ENCODE data around the gene DBF4B. TPM values are rescaled to one million over a fixed set of nuclear protein-coding genes. Genes with fewer than 3 reads are reported as not detected.

Gene DBF4B
- total and polyA plus RNA-seq, 4 donors = 0.44 to 4.5 (median 1.0) TPM

DNA sequence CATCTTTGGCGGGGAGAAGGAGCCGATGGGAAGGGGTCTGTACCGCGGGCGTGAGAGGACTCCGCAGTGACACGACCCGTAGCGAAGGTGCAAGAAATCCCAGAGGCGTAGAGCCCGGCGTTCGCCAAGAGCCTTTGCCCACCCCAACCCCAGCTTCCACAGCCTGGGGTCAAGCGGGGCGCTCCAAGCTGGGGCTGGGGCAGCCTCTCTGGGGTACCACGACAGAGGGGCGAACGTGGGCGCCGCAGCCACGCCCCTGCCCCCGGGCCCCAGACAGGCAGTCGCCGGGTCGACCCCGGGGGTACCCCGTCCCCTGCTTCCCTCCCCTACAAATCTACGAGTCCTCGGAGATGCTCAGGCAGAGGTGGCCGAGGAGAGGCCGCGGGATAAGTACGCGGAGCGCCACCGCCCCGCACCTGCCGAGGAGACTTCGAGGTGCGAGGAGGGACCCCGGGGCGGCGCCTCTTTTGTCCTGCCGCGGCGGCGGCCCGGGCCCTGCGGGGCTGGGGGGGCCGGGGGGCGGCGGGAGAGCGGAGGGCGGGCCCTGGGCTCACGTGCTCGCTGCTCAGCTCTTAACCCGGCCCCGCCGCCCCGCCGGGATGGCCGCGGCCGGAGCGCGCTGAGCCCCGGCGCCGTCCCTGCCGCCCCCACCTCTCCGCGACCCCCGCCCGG, 50.1 kb downstream of the DBF4B start, which contains the start of gene ADAM11:
ADAM11 (plus strand) TSS at position 575 of the 672 bp plus-strand sequence. CDS start 212 bp downstream, outside the sequence.
- Histone ChIP-seq H3K27me3 (ENCODE audit: control insufficient read depth in 4 of 4, insufficient read depth in 4 of 4, low read length in 3 of 4) (peaks cover 0 to 7% (median 2%) of the 10 kb centered on the region in 4 donors), H3K9ac (ENCODE audit: low read depth in 1 of 2, low read length in 2 of 2) (no peak within 1 kb of the TSS), H3K36me3 (ENCODE audit: control insufficient read depth in 4 of 4, insufficient read depth in 3 of 4, low read depth in 1 of 4, low read length in 3 of 4) (no peaks in the 10 kb centered on the region), H3K9me3 (ENCODE audit: control insufficient read depth in 4 of 4, low read length in 3 of 4) (no peaks in the 10 kb centered on the region), H3K4me1 (ENCODE audit: control insufficient read depth in 4 of 4, insufficient read depth in 4 of 4, low read length in 3 of 4) (peaks cover 3 to 10% (median 4%) of the 10 kb centered on the region in 4 donors), H3K4me3 (ENCODE audit: low read depth in 1 of 3, low read length in 3 of 3) (peak within 1 kb of the TSS in 1 of 3 donors; percentile 59), H3K27ac (ENCODE audit: low read depth in 1 of 2, low read length in 2 of 2) (no peak within 1 kb of the TSS)
- no peak for DNase-seq (ENCODE audit: low spot score)
- 6% methylated on average over 74 of the region's 74 CpGs for WGBS
- TF ChIP-seq, protein P1, sequence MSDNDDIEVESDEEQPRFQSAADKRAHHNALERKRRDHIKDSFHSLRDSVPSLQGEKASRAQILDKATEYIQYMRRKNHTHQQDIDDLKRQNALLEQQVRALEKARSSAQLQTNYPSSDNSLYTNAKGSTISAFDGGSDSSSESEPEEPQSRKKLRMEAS (IDR thresholded peaks at IDR 0.05) = no peak
- TF ChIP-seq HNF4A (conservative IDR thresholded peaks at IDR 0.05) = no peak
- no peak for TF ChIP-seq RXRA (IDR thresholded peaks at IDR 0.05)
- TF ChIP-seq RAD21 (IDR thresholded peaks at IDR 0.05) = no peak
- no peak for TF ChIP-seq SP1 (IDR thresholded peaks at IDR 0.05)
- TF ChIP-seq, protein P2, sequence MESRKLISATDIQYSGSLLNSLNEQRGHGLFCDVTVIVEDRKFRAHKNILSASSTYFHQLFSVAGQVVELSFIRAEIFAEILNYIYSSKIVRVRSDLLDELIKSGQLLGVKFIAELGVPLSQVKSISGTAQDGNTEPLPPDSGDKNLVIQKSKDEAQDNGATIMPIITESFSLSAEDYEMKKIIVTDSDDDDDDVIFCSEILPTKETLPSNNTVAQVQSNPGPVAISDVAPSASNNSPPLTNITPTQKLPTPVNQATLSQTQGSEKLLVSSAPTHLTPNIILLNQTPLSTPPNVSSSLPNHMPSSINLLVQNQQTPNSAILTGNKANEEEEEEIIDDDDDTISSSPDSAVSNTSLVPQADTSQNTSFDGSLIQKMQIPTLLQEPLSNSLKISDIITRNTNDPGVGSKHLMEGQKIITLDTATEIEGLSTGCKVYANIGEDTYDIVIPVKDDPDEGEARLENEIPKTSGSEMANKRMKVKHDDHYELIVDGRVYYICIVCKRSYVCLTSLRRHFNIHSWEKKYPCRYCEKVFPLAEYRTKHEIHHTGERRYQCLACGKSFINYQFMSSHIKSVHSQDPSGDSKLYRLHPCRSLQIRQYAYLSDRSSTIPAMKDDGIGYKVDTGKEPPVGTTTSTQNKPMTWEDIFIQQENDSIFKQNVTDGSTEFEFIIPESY (IDR thresholded peaks at IDR 0.05) = no peak
- no peak for TF ChIP-seq JUND (IDR thresholded peaks at IDR 0.05)
- TF ChIP-seq GABPA (IDR thresholded peaks at IDR 0.05 in 1 of 2, conservative IDR thresholded peaks at IDR 0.05 in 1 of 2) = no peak
- TF ChIP-seq NR2F2 (IDR thresholded peaks at IDR 0.05) = no peak
- TF ChIP-seq, protein P3, sequence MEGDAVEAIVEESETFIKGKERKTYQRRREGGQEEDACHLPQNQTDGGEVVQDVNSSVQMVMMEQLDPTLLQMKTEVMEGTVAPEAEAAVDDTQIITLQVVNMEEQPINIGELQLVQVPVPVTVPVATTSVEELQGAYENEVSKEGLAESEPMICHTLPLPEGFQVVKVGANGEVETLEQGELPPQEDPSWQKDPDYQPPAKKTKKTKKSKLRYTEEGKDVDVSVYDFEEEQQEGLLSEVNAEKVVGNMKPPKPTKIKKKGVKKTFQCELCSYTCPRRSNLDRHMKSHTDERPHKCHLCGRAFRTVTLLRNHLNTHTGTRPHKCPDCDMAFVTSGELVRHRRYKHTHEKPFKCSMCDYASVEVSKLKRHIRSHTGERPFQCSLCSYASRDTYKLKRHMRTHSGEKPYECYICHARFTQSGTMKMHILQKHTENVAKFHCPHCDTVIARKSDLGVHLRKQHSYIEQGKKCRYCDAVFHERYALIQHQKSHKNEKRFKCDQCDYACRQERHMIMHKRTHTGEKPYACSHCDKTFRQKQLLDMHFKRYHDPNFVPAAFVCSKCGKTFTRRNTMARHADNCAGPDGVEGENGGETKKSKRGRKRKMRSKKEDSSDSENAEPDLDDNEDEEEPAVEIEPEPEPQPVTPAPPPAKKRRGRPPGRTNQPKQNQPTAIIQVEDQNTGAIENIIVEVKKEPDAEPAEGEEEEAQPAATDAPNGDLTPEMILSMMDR (IDR thresholded peaks at IDR 0.05; ENCODE audit: low read depth, low read length, missing input control) = no peak
- TF ChIP-seq, protein P4, sequence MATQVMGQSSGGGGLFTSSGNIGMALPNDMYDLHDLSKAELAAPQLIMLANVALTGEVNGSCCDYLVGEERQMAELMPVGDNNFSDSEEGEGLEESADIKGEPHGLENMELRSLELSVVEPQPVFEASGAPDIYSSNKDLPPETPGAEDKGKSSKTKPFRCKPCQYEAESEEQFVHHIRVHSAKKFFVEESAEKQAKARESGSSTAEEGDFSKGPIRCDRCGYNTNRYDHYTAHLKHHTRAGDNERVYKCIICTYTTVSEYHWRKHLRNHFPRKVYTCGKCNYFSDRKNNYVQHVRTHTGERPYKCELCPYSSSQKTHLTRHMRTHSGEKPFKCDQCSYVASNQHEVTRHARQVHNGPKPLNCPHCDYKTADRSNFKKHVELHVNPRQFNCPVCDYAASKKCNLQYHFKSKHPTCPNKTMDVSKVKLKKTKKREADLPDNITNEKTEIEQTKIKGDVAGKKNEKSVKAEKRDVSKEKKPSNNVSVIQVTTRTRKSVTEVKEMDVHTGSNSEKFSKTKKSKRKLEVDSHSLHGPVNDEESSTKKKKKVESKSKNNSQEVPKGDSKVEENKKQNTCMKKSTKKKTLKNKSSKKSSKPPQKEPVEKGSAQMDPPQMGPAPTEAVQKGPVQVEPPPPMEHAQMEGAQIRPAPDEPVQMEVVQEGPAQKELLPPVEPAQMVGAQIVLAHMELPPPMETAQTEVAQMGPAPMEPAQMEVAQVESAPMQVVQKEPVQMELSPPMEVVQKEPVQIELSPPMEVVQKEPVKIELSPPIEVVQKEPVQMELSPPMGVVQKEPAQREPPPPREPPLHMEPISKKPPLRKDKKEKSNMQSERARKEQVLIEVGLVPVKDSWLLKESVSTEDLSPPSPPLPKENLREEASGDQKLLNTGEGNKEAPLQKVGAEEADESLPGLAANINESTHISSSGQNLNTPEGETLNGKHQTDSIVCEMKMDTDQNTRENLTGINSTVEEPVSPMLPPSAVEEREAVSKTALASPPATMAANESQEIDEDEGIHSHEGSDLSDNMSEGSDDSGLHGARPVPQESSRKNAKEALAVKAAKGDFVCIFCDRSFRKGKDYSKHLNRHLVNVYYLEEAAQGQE (IDR thresholded peaks at IDR 0.05) = no peak

DNA sequence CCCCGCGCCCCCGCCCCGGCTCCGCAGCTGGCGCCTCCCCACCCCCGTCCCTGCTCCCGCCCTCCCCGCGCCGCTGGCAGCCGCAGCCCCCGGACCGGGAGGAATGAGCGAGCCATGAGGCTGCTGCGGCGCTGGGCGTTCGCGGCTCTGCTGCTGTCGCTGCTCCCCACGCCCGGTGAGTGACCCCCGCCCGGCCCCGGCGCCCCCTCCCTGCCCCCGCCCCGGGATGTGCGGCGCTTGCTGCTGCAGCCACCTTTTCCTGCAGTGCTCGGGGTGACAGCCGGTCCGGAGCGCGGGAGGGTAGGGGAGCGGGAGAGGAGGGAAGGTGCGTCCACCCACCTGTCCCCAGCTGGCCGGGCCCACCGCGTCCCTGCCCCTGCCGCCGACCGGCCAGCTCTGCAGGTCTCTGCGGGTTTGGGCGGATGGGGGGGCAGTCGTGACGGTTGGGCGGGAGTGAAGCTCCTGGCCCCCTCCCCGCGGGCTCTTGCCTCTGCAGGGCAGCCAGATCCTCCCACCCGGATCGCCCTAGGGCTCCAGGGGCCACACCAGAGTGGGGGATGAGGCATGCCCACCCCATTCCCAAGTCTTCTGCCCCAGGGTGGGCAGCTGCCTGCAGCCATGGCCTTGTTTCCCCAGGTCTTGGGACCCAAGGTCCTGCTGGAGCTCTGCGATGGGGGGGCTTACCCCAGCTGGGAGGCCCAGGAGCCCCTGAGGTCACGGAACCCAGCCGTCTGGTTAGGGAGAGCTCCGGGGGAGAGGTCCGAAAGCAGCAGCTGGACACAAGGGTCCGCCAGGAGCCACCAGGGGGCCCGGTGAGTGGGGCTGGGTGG, 50.8 kb downstream of the DBF4B start:
- peaks cover 0 to 7% (median 2%) of the 10 kb centered on the region in 4 donors for H3K27me3 ChIP-seq (ENCODE audit: control insufficient read depth in 4 of 4, insufficient read depth in 4 of 4, low read length in 3 of 4)
- no peak overlapping the region for H3K9ac ChIP-seq (ENCODE audit: low read depth in 1 of 2, low read length in 2 of 2)
- DNase-seq (ENCODE audit: low spot score) = peak; percentile 31
- TF ChIP-seq SP1 (IDR thresholded peaks at IDR 0.05) (no peak), RAD21 (IDR thresholded peaks at IDR 0.05) (no peak), EGR1 (IDR thresholded peaks at IDR 0.05; ENCODE audit: low read depth in 2 of 2) (no peak), JUND (IDR thresholded peaks at IDR 0.05) (no peak), HNF4G (IDR thresholded peaks at IDR 0.05) (no peak), RXRA (IDR thresholded peaks at IDR 0.05) (no peak), YY1 (IDR thresholded peaks at IDR 0.05) (no peak), FOXA2 (IDR thresholded peaks at IDR 0.05) (no peak), NR2F2 (IDR thresholded peaks at IDR 0.05) (no peak), GABPA (IDR thresholded peaks at IDR 0.05 in 1 of 2, conservative IDR thresholded peaks at IDR 0.05 in 1 of 2) (no peak), HNF4A (conservative IDR thresholded peaks at IDR 0.05) (no peak)
- TF ChIP-seq, protein P3 (IDR thresholded peaks at IDR 0.05; ENCODE audit: low read depth, low read length, missing input control) = no peak
- TF ChIP-seq, protein P1 (IDR thresholded peaks at IDR 0.05) = no peak
- TF ChIP-seq, protein P5, sequence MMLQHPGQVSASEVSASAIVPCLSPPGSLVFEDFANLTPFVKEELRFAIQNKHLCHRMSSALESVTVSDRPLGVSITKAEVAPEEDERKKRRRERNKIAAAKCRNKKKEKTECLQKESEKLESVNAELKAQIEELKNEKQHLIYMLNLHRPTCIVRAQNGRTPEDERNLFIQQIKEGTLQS (IDR thresholded peaks at IDR 0.05) = no peak

More for the DNA sequence above, 50.8 kb downstream of the DBF4B start:
- peak overlapping the region in 1 of 3 donors; percentile 59 for H3K4me3 ChIP-seq (ENCODE audit: low read depth in 1 of 3, low read length in 3 of 3)
- H3K9me3 ChIP-seq (ENCODE audit: control insufficient read depth in 4 of 4, low read length in 3 of 4) = no peaks in the 10 kb centered on the region
- no peaks in the 10 kb centered on the region for H3K36me3 ChIP-seq (ENCODE audit: control insufficient read depth in 4 of 4, insufficient read depth in 3 of 4, low read depth in 1 of 4, low read length in 3 of 4)
- 9% methylated on average over 60 of the region's 60 CpGs for WGBS
- H3K27ac ChIP-seq (ENCODE audit: low read depth in 1 of 2, low read length in 2 of 2) = no peak overlapping the region
- H3K4me1 ChIP-seq (ENCODE audit: control insufficient read depth in 4 of 4, insufficient read depth in 4 of 4, low read length in 3 of 4) = peaks cover 3 to 10% (median 4%) of the 10 kb centered on the region in 4 donors

Data from liver (tissue), 9 donors.